Measurements from ENCODE around the gene TTLL11. TPM values are rescaled to one million over a fixed set of nuclear protein-coding genes. Genes with fewer than 3 reads are reported as not detected.
"Not testable (repeated sequence)": the region's sequence is repeated elsewhere in the genome, so short reads cannot be mapped to it uniquely, and the experiment has no call there.

The TTLL11 gene
- total and polyA plus RNA-seq, 2 of the 8 experiments (the other 6 are each of a cell fraction or from before 2014, with no cell fraction given): 0.56 to 0.80 TPM

GRCh38 chr9:122066680-122067079 is 26.4 kb downstream of the TTLL11 start:
- H3K9ac ChIP-seq (replicated peaks in 1 of 4; ENCODE audit: extremely low read depth in 1 of 4, low read depth in 3 of 4, low read length in 3 of 4); H2BK120ac ChIP-seq (replicated peaks; ENCODE audit: low read depth, low read length); H2AFZ ChIP-seq (ENCODE audit: low read length); H3K18ac ChIP-seq (ENCODE audit: extremely low read depth, low read length); H2BK12ac ChIP-seq (ENCODE audit: low read depth, low read length); H4K20me1 ChIP-seq (replicated peaks in 1 of 2; ENCODE audit: control insufficient read depth in 1 of 2, insufficient read depth in 2 of 2, low read length in 2 of 2); H3K4me2 ChIP-seq (ENCODE audit: insufficient read depth in 1 of 2, low read depth in 2 of 2, low read length in 2 of 2); H3K27me3 ChIP-seq (replicated peaks in 1 of 4; ENCODE audit: control insufficient read depth in 3 of 4, extremely low read depth in 1 of 4, insufficient read depth in 3 of 4, low read length in 3 of 4); H2BK15ac ChIP-seq (ENCODE audit: low read length); H2BK5ac ChIP-seq (ENCODE audit: low read depth, low read length); H4K91ac ChIP-seq (replicated peaks; ENCODE audit: insufficient read length, low read length); H2AK5ac ChIP-seq (ENCODE audit: low read depth, low read length); H3K9me3 ChIP-seq (ENCODE audit: insufficient read depth in 2 of 2, low read depth in 1 of 2, low read length in 1 of 2); H3K4ac ChIP-seq (replicated peaks; ENCODE audit: insufficient read length, low read depth, low read length); H3K27ac ChIP-seq (ENCODE audit: low read depth, low read length); H3K79me2 ChIP-seq (ENCODE audit: control insufficient read depth in 1 of 2, insufficient read depth in 2 of 2, low read length in 2 of 2); DNase-seq (ENCODE audit: low read depth in 1 of 2, low spot score in 2 of 2); H4K8ac ChIP-seq (ENCODE audit: extremely low read depth, insufficient read depth, low read length); POLR2A ChIA-PET (ENCODE audit: partially characterized antibody); H4K5ac ChIP-seq (ENCODE audit: insufficient read length, low read depth, low read length); H3K23me2 ChIP-seq (ENCODE audit: low read depth, low read length); H3K14ac ChIP-seq (ENCODE audit: insufficient read length); H3K23ac ChIP-seq (ENCODE audit: insufficient read length); H3K56ac ChIP-seq (replicated peaks; ENCODE audit: insufficient read length, low read depth, low read length); H2BK20ac ChIP-seq (ENCODE audit: low read length); H3K36me3 ChIP-seq (ENCODE audit: control insufficient read depth in 2 of 4, insufficient read depth in 4 of 4, low read length in 3 of 4); H3K4me1 ChIP-seq (replicated peaks in 1 of 4; ENCODE audit: control insufficient read depth in 3 of 4, insufficient read depth in 4 of 4, low read length in 3 of 4); H3K79me1 ChIP-seq (ENCODE audit: low read depth, low read length); H3K4me3 ChIP-seq (ENCODE audit: extremely low read depth in 1 of 4, insufficient read depth in 2 of 4, low read depth in 3 of 4, low read length in 4 of 4); FAIRE-seq; CTCF ChIA-PET (ENCODE audit: partially characterized antibody): not testable (repeated sequence)
- WGBS, 2 experiments (ENCODE audit: extremely low coverage in 1 of 2, insufficient coverage in 1 of 2, insufficient read length in 1 of 2, insufficient replicate concordance in 2 of 2, low coverage in 1 of 2, low lambda C conversion rate in 2 of 2, missing lambda C conversion rate in 1 of 2): 92% methylated on average over 1 of the region's 1 CpG; no CpG with 5 or more reads in 1 of the 2 experiments

All from H1 (cell line).